NCI-H2196 treated with DMSO at 0.1 percent for 48 hours (cell line): ENCODE measurements around the gene CCDC198.

ENCODE experiments used
- DNase-seq: peaks from one replicate; lab custom pipeline; 2025; ENCODE audit not compliant: unreplicated experiment; lab: John Stamatoyannopoulos, UW

CCDC198 gene

GRCh38 chr14:57464008-57464730 is 29.5 kb downstream of the CCDC198 start:
- no peak for DNase-seq

GRCh38 chr14:57462551-57462950 is 31.1 kb downstream of the CCDC198 start:
- no peak for DNase-seq

GRCh38 chr14:57461777-57462320 is 31.8 kb downstream of the CCDC198 start:
- no peak for DNase-seq

- no peak for DNase-seq
These were observed 57.7 kb downstream of the CCDC198 start for GRCh38 chr14:57435923-57436322.

GRCh38 chr14:57420986-57421385 is 72.7 kb downstream of the CCDC198 start:
- no peak for DNase-seq

GRCh38 chr14:57420033-57420432 is 73.6 kb downstream of the CCDC198 start:
- no peak for DNase-seq
